Putamen (tissue), 1 donor: ENCODE data around the gene DIDO1.
"Not testable (repeated sequence)": the region's sequence is repeated elsewhere in the genome, so short reads cannot be mapped to it uniquely, and the experiment has no call there.

Source experiments
- DNase-seq: peaks from one replicate; pipeline ENCODE4 v3.0.0-alpha.2; 2016; ENCODE audit warnings: low spot score

DIDO1 gene

GRCh38 chr20:62929051-62929538 is 2.8 kb upstream of the DIDO1 start:
- no peak for DNase-seq

GRCh38 chr20:62928246-62928939 is 2.1 kb upstream of the DIDO1 start:
- no peak for DNase-seq

- no peak for DNase-seq
Measured at GRCh38 chr20:62927128-62927705, 912 bp upstream of the DIDO1 start.

GRCh38 chr20:62925420-62926228 is 681 bp downstream of the DIDO1 start:
- DNase-seq: no peak

GRCh38 chr20:62925076-62925419 is 1.3 kb downstream of the DIDO1 start:
- no peak for DNase-seq

GRCh38 chr20:62924442-62925075 is 1.7 kb downstream of the DIDO1 start:
- no peak for DNase-seq

GRCh38 chr20:62923669-62924441 is 2.5 kb downstream of the DIDO1 start:
- no peak for DNase-seq

- not testable (repeated sequence) for DNase-seq
Measured at GRCh38 chr20:62923059-62923668, 3.1 kb downstream of the DIDO1 start.

GRCh38 chr20:62922451-62922921 is 3.8 kb downstream of the DIDO1 start:
- DNase-seq: no peak

GRCh38 chr20:62921119-62921687 is 5.1 kb downstream of the DIDO1 start:
- no peak for DNase-seq

- DNase-seq: no peak
Measured at GRCh38 chr20:62920039-62920645, 6.2 kb downstream of the DIDO1 start.

GRCh38 chr20:62918831-62919230 is 7.5 kb downstream of the DIDO1 start:
- DNase-seq: no peak

GRCh38 chr20:62918147-62918546 is 8.2 kb downstream of the DIDO1 start:
- DNase-seq: no peak

- no peak for DNase-seq
Measured at GRCh38 chr20:62917720-62918119, 8.6 kb downstream of the DIDO1 start.

- no peak for DNase-seq
Measured at GRCh38 chr20:62916703-62917476, 9.4 kb downstream of the DIDO1 start.

GRCh38 chr20:62914970-62915457 is 11.3 kb downstream of the DIDO1 start:
- no peak for DNase-seq

- DNase-seq: no peak
Measured at GRCh38 chr20:62914436-62914835, 11.9 kb downstream of the DIDO1 start.

GRCh38 chr20:62913043-62913630 is 13.2 kb downstream of the DIDO1 start:
- no peak for DNase-seq

- DNase-seq: no peak
Measured at GRCh38 chr20:62911701-62912280, 14.5 kb downstream of the DIDO1 start.
